Astrocyte of the spinal cord (primary cell): ENCODE results near the gene C16orf46.
A peak's percentile ranks its signal among the peaks of the same experiment; 100 is the strongest.

Experiments used
- DNase-seq: peaks from one replicate; pipeline ENCODE4 v3.0.0; 2011; ENCODE audit warnings: low read depth, low spot score
- H3K4me3 ChIP-seq: 2 replicates; pipeline ENCODE4 v1.5.1; 2011; ENCODE audit warnings: low read depth, mild to moderate bottlenecking, low read length, moderate library complexity
- CTCF ChIP-seq: IDR thresholded peaks from 2 replicates; pipeline ENCODE4 v1.5.1; 2012; ENCODE audit warnings: low read depth, mild to moderate bottlenecking, low read length, inconsistent platforms
- in situ Hi-C: cut with HindIII; loops from 2 replicates; pipeline ENCODE4 v1.10.0; 2017; ENCODE audit warnings: low sequenced_read_pairs

The C16orf46 gene

GRCh38 chr16:81042821-81043220, 34.2 kb downstream of the C16orf46 start:
- DNase-seq = no peak
- no peak overlapping the region for H3K4me3 ChIP-seq
- in situ Hi-C loops = no loop called here
- no peak for TF ChIP-seq CTCF

GRCh38 chr16:81041696-81042095, 35.3 kb downstream of the C16orf46 start:
- TF ChIP-seq CTCF = no peak
- DNase-seq = no peak
- in situ Hi-C loops = no loop called here
- H3K4me3 ChIP-seq = no peak overlapping the region

GRCh38 chr16:81040842-81041241, 36.2 kb downstream of the C16orf46 start:
- TF ChIP-seq CTCF = no peak

GRCh38 chr16:81040131-81040530, 36.9 kb downstream of the C16orf46 start:
- H3K4me3 ChIP-seq = no peak overlapping the region
- TF ChIP-seq CTCF = no peak
- in situ Hi-C loops = no loop called here
- DNase-seq = no peak

More at GRCh38 chr16:81040842-81041241, 36.2 kb downstream of the C16orf46 start:
- H3K4me3 ChIP-seq = no peak overlapping the region
- no peak for DNase-seq
- in situ Hi-C loops = no loop called here

GRCh38 chr16:81036751-81037350, 40.2 kb downstream of the C16orf46 start:
- no peak for TF ChIP-seq CTCF
- no peak for DNase-seq
- in situ Hi-C loops = no loop called here

GRCh38 chr16:81035975-81036750, 40.9 kb downstream of the C16orf46 start:
- TF ChIP-seq CTCF = no peak
- H3K4me3 ChIP-seq = peak overlapping the region; percentile 66
- in situ Hi-C loops = no loop called here
- peak; percentile 27 for DNase-seq

More at GRCh38 chr16:81036751-81037350, 40.2 kb downstream of the C16orf46 start:
- peak overlapping the region; percentile 66 for H3K4me3 ChIP-seq
